SH-SY5Y (cell line): ENCODE data around the gene NXT1.

Experiments
- GATA2 ChIP-seq: IDR thresholded peaks from 2 replicates; pipeline ENCODE4 v1.6.1; 2011; ENCODE audit warnings: mild to moderate bottlenecking, low read depth, low read length
- GATA3 ChIP-seq: IDR thresholded peaks from 2 replicates; pipeline ENCODE4 v1.6.1; 2011; ENCODE audit warnings: low read depth, mild to moderate bottlenecking, low read length, moderate library complexity

GRCh38 chr20:23331450-23332350 lies 18.9 kb upstream of the NXT1 start:
- TF ChIP-seq GATA2 (no peak), GATA3 (no peak)
